Vagina (tissue), 2 donors: ENCODE results near the gene SPACA5.
"Not testable (repeated sequence)": the region's sequence is repeated elsewhere in the genome, so short reads cannot be mapped to it uniquely, and the experiment has no call there.

Source experiments
- POLR2A ChIP-seq, 2 donors: fragments of 450-650 bp; IDR thresholded peaks; one replicate each; pipeline ENCODE4 v1.6.1; 2017; ENCODE audit warnings: antibody characterized with exemption in 2 of 2, mild to moderate bottlenecking in 2 of 2, moderate library complexity in 2 of 2
- TF ChIP-seq, protein P1 (sequence below), 3 experiments: fragments of 450-650 bp in 2 of 3; fragments of 200-600 bp in 1 of 3; sonication (generic) in 1 of 3; IDR thresholded peaks; one replicate each; pipeline ENCODE4 v1.5.1; 2017 to 2019; ENCODE audit warnings: antibody characterized with exemption in 3 of 3, mild to moderate bottlenecking in 2 of 3, moderate library complexity in 2 of 3

DNA sequence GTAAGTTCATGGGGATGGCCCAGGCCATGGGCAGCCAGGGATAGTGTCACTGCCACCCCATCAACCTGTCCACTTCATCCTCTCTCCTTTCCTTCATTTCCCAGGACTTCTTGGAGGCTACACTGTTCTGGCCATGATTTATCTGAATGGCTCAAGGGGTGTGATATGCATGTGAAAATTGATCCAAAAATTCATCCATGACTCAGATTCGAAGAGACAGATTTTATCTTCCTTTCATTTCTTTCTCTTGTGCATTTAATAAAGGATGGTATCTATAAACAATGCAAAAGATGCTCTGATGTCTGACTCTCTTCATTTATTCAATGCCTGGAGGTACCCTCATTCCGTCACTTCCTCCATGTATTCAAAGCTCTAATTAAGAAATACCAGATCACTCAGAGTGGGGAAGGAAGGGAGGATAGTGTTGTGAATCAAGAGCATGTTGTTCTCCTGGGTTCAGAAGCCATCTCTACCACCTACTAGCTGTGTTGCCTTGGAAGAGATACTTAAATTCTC lies 2.7 kb downstream of the SPACA5 start:
- TF ChIP-seq POLR2A (IDR thresholded peaks at IDR 0.05), result not testable (repeated sequence)
- TF ChIP-seq, protein P1, sequence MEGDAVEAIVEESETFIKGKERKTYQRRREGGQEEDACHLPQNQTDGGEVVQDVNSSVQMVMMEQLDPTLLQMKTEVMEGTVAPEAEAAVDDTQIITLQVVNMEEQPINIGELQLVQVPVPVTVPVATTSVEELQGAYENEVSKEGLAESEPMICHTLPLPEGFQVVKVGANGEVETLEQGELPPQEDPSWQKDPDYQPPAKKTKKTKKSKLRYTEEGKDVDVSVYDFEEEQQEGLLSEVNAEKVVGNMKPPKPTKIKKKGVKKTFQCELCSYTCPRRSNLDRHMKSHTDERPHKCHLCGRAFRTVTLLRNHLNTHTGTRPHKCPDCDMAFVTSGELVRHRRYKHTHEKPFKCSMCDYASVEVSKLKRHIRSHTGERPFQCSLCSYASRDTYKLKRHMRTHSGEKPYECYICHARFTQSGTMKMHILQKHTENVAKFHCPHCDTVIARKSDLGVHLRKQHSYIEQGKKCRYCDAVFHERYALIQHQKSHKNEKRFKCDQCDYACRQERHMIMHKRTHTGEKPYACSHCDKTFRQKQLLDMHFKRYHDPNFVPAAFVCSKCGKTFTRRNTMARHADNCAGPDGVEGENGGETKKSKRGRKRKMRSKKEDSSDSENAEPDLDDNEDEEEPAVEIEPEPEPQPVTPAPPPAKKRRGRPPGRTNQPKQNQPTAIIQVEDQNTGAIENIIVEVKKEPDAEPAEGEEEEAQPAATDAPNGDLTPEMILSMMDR (IDR thresholded peaks at IDR 0.05), result not testable (repeated sequence)
